Retinal pigment epithelial cell (primary cell): Measurements from ENCODE around the gene BANP.
"Not testable (repeated sequence)": the region's sequence is repeated elsewhere in the genome, so short reads cannot be mapped to it uniquely, and the experiment has no call there.

Experiments used
- DNase-seq: peaks from one replicate; pipeline ENCODE4 v3.0.0-alpha.2; 2010; ENCODE audit warnings: low read depth
- H3K4me3 ChIP-seq: 2 replicates; pipeline ENCODE4 v1.5.1; 2011; ENCODE audit warnings: mild to moderate bottlenecking, low read length, control low read depth, moderate library complexity
- CTCF ChIP-seq: conservative IDR thresholded peaks from 2 replicates; pipeline ENCODE4 v1.5.1; 2011; ENCODE audit warnings: low read depth, low read length, control low read depth, inconsistent platforms

The BANP gene

GRCh38 chr16:88049561-88050545 is 98.6 kb downstream of the BANP start:
- no peak overlapping the region for H3K4me3 ChIP-seq
- TF ChIP-seq CTCF: no peak
- no peak for DNase-seq

- TF ChIP-seq CTCF: no peak
- H3K4me3 ChIP-seq: no peak overlapping the region
- DNase-seq: no peak
Observed at GRCh38 chr16:88050952-88051660, 99.9 kb downstream of the BANP start.

GRCh38 chr16:88052661-88053060 is 101.4 kb downstream of the BANP start:
- no peak for DNase-seq
- no peak overlapping the region for H3K4me3 ChIP-seq
- TF ChIP-seq CTCF: no peak

GRCh38 chr16:88053479-88053878 is 102.2 kb downstream of the BANP start:
- DNase-seq, H3K4me3 ChIP-seq: not testable (repeated sequence)

- H3K4me3 ChIP-seq: no peak overlapping the region
- no peak for DNase-seq
- no peak for TF ChIP-seq CTCF
Observed at GRCh38 chr16:88055356-88055755, 104.1 kb downstream of the BANP start.

- TF ChIP-seq CTCF: no peak
- DNase-seq: no peak
- H3K4me3 ChIP-seq: no peak overlapping the region
Observed at GRCh38 chr16:88056212-88056611, 105.0 kb downstream of the BANP start.

- no peak overlapping the region for H3K4me3 ChIP-seq
- no peak for TF ChIP-seq CTCF
- DNase-seq: no peak
Observed at GRCh38 chr16:88057656-88058055, 106.4 kb downstream of the BANP start.
